ENCODE measurements around the gene TSPAN1.

DNA sequence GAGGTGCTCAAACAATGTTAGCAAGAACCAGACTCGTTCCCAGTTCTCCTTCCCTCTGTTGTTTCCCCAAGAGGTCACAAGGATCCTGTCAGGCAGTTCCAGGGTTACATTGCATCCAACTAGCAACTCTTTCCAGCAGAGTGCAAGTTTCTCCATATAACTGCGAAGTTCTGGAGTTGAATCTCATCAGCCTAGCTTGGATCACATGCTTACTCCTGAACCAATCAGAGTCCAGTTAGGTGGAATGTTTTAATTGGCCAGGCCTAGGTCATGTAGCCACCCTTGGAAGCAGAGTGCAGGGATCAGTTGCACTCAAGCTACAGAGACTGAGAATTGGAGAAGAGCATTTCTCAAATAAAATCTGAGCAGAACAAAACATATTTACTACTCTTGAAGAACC is 26.6 kb upstream of the TSPAN1 start:
- TF ChIP-seq, protein P1, sequence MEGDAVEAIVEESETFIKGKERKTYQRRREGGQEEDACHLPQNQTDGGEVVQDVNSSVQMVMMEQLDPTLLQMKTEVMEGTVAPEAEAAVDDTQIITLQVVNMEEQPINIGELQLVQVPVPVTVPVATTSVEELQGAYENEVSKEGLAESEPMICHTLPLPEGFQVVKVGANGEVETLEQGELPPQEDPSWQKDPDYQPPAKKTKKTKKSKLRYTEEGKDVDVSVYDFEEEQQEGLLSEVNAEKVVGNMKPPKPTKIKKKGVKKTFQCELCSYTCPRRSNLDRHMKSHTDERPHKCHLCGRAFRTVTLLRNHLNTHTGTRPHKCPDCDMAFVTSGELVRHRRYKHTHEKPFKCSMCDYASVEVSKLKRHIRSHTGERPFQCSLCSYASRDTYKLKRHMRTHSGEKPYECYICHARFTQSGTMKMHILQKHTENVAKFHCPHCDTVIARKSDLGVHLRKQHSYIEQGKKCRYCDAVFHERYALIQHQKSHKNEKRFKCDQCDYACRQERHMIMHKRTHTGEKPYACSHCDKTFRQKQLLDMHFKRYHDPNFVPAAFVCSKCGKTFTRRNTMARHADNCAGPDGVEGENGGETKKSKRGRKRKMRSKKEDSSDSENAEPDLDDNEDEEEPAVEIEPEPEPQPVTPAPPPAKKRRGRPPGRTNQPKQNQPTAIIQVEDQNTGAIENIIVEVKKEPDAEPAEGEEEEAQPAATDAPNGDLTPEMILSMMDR (conservative IDR thresholded peaks at IDR 0.05; ENCODE audit: low read depth, low read length) = no peak
- TF ChIP-seq EZH2 (IDR thresholded peaks at IDR 0.05; ENCODE audit: borderline replicate concordance, low read depth, low read length, poor library complexity, severe bottlenecking) = no peak
